ENCODE data around the gene GGCX.
"Not testable (repeated sequence)": the region's sequence is repeated elsewhere in the genome, so short reads cannot be mapped to it uniquely, and the experiment has no call there.

Gene GGCX

DNA sequence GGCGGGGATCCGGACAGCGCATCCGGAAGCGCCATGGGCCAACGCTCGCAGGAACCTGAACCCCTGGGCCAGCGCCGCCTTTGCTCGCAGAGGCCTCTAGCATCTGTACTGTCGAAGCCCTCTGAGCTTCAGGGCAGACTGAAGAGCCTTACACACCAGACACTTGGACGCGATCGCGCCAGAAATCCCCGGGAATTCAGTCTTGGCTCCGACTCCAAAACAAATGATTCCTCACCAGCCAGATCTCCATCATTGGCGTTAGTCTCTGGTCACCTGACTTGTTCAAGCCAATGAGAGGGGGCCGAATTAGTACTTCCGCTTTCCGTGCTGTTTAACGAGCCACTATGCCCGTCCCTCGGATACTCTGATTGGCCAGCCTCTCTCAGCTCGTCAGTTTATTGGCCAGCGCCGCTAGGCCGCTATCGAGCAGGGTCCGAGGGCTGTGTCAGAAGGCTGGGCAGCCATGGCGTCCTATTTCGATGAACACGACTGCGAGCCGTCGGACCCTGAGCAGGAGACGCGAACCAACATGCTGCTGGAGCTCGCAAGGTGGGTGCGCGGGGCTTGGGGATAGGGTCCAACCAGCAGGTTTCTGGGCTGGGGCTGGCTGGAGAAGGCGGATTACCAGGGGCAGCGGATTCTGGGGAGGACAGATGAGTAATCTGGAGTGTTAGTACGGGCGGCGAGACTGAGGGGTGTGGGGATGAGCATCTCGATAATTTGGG lies 34.2 kb upstream of the GGCX start, which contains the start of gene RNF181:
Gene RNF181, plus strand, starts transcription at position 445 of the 725 bp plus-strand sequence. Its CDS starts 19 bp downstream, at position 464.
- Histone ChIP-seq H3K9me2 (ENCODE audit: low read depth, low read length) (no peaks in the 10 kb centered on the region), H4K20me1 (ENCODE audit: insufficient read depth, low read length) (no peaks in the 10 kb centered on the region), H3F3A (ENCODE audit: insufficient read depth, low read length) (no peaks in the 10 kb centered on the region), H2AFZ (ENCODE audit: low read length) (0 out of 2 replicates have a peak within 1 kb of the TSS, but pooled peaks have one; percentile 26), H3K27me3 (ENCODE audit: insufficient read depth, low read length) (no peaks in the 10 kb centered on the region), H3K36me3 (ENCODE audit: insufficient read depth, low read length) (peaks cover 6% of the 10 kb centered on the region; the same call in 1 of the 2 replicates), H3K79me2 (ENCODE audit: insufficient read depth, low read length) (no peaks in the 10 kb centered on the region), H3K4me1 (ENCODE audit: insufficient read depth, low read length, severe bottlenecking) (peaks cover 18% of the 10 kb centered on the region), H3K9me3 (ENCODE audit: low read length) (no peaks in the 10 kb centered on the region), H3K27ac (ENCODE audit: low read depth, low read length, poor library complexity, severe bottlenecking) (peak within 1 kb of the TSS; percentile 27), H3K4me3 (ENCODE audit: low read depth, low read length, poor library complexity, severe bottlenecking) (peak within 1 kb of the TSS; percentile 86), H3K4me2 (ENCODE audit: low read length) (peak within 1 kb of the TSS; percentile 85), H3K9ac (ENCODE audit: low read length) (peak within 1 kb of the TSS; percentile 88)
- TF ChIP-seq, protein P1, sequence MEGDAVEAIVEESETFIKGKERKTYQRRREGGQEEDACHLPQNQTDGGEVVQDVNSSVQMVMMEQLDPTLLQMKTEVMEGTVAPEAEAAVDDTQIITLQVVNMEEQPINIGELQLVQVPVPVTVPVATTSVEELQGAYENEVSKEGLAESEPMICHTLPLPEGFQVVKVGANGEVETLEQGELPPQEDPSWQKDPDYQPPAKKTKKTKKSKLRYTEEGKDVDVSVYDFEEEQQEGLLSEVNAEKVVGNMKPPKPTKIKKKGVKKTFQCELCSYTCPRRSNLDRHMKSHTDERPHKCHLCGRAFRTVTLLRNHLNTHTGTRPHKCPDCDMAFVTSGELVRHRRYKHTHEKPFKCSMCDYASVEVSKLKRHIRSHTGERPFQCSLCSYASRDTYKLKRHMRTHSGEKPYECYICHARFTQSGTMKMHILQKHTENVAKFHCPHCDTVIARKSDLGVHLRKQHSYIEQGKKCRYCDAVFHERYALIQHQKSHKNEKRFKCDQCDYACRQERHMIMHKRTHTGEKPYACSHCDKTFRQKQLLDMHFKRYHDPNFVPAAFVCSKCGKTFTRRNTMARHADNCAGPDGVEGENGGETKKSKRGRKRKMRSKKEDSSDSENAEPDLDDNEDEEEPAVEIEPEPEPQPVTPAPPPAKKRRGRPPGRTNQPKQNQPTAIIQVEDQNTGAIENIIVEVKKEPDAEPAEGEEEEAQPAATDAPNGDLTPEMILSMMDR (IDR thresholded peaks at IDR 0.05; ENCODE audit: low read length), result no peak
- no peak for TF ChIP-seq EZH2 (IDR thresholded peaks at IDR 0.05; ENCODE audit: borderline replicate concordance, low read length)

DNA sequence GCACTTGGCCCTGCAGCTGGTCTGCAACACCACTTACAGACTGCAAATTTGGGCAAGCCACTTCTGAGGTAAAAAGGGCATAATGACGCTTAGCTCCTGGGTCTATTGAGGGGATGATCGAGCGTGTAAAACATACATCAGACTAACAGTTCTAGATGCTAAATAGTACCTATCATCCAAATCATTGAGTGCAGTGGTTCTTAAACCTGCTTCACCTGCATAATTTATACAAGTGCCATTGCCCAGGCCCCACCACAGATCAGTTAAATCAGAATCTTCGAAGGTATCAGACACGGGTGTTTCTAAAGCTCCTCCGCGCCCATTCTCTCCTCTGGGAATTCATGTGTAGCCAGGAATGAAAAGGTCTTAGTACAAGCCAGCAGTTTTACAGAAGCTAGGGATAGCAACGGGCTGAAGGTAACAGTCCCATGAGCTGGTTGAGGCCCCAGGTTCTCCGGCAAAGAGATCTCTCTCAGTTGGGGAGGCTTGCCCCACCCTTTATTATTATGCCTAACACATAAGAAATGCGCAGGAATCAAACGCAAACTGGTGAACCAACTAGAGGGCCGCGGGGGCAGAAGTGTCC lies 33.5 kb upstream of the GGCX start:
- H3K27ac ChIP-seq (ENCODE audit: low read depth, low read length, poor library complexity, severe bottlenecking), result peak overlapping the region; percentile 17
- H3K27me3 ChIP-seq (ENCODE audit: insufficient read depth, low read length), result no peaks in the 10 kb centered on the region
- H4K20me1 ChIP-seq (ENCODE audit: insufficient read depth, low read length), result no peaks in the 10 kb centered on the region
- H3F3A ChIP-seq (ENCODE audit: insufficient read depth, low read length), result no peaks in the 10 kb centered on the region
- peak overlapping the region; percentile 86 for H3K4me3 ChIP-seq (ENCODE audit: low read depth, low read length, poor library complexity, severe bottlenecking)
- H3K9me3 ChIP-seq (ENCODE audit: low read length), result no peaks in the 10 kb centered on the region
- H3K36me3 ChIP-seq (ENCODE audit: insufficient read depth, low read length), result peaks cover 6% of the 10 kb centered on the region; the same call in 1 of the 2 replicates
- H3K4me1 ChIP-seq (ENCODE audit: insufficient read depth, low read length, severe bottlenecking), result peaks cover 18% of the 10 kb centered on the region
- no peak for TF ChIP-seq EZH2 (IDR thresholded peaks at IDR 0.05; ENCODE audit: borderline replicate concordance, low read length)
- TF ChIP-seq, protein P1 (IDR thresholded peaks at IDR 0.05; ENCODE audit: low read length), result no peak
- H2AFZ ChIP-seq (ENCODE audit: low read length), result 0 out of 2 replicates have a peak overlapping the region, but pooled peaks have one; percentile 26
- peak overlapping the region; percentile 88 for H3K9ac ChIP-seq (ENCODE audit: low read length)
- H3K79me2 ChIP-seq (ENCODE audit: insufficient read depth, low read length), result no peaks in the 10 kb centered on the region
- no peaks in the 10 kb centered on the region for H3K9me2 ChIP-seq (ENCODE audit: low read depth, low read length)
- H3K4me2 ChIP-seq (ENCODE audit: low read length), result peak overlapping the region; percentile 85

DNA sequence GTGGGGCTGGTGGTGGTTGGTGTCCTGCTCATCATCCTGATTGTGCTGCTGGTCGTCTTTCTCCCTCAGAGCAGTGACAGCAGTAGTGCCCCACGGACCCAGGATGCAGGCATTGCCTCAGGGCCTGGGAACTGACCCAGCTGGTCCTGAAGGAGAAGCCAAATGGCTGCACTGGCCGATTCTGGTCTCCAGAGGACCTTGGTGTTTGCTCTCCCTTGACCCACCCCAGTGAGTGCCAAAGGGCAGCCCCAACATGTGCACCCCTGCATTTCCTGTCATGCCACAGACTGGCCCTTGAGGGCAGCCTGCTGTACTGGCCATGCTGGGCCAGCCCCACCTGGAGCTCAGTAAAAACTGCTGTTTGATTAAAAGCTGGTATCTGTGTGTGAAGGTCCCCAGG lies 31.7 kb upstream of the GGCX start:
- no peak overlapping the region for H3K9ac ChIP-seq (ENCODE audit: low read length)
- peaks cover 6% of the 10 kb centered on the region; the same call in 1 of the 2 replicates for H3K36me3 ChIP-seq (ENCODE audit: insufficient read depth, low read length)
- H3K4me3 ChIP-seq (ENCODE audit: low read depth, low read length, poor library complexity, severe bottlenecking), result no peak overlapping the region
- peaks cover 18% of the 10 kb centered on the region for H3K4me1 ChIP-seq (ENCODE audit: insufficient read depth, low read length, severe bottlenecking)
- no peak overlapping the region for H2AFZ ChIP-seq (ENCODE audit: low read length)
- H3K9me3 ChIP-seq (ENCODE audit: low read length), result no peaks in the 10 kb centered on the region
- H4K20me1 ChIP-seq (ENCODE audit: insufficient read depth, low read length), result no peaks in the 10 kb centered on the region
- H3F3A ChIP-seq (ENCODE audit: insufficient read depth, low read length), result no peaks in the 10 kb centered on the region
- no peak overlapping the region for H3K27ac ChIP-seq (ENCODE audit: low read depth, low read length, poor library complexity, severe bottlenecking)
- TF ChIP-seq, protein P1 (IDR thresholded peaks at IDR 0.05; ENCODE audit: low read length), result no peak
- no peak for TF ChIP-seq EZH2 (IDR thresholded peaks at IDR 0.05; ENCODE audit: borderline replicate concordance, low read length)
- no peaks in the 10 kb centered on the region for H3K27me3 ChIP-seq (ENCODE audit: insufficient read depth, low read length)
- no peaks in the 10 kb centered on the region for H3K79me2 ChIP-seq (ENCODE audit: insufficient read depth, low read length)
- H3K9me2 ChIP-seq (ENCODE audit: low read depth, low read length), result no peaks in the 10 kb centered on the region
- H3K4me2 ChIP-seq (ENCODE audit: low read length), result no peak overlapping the region

DNA sequence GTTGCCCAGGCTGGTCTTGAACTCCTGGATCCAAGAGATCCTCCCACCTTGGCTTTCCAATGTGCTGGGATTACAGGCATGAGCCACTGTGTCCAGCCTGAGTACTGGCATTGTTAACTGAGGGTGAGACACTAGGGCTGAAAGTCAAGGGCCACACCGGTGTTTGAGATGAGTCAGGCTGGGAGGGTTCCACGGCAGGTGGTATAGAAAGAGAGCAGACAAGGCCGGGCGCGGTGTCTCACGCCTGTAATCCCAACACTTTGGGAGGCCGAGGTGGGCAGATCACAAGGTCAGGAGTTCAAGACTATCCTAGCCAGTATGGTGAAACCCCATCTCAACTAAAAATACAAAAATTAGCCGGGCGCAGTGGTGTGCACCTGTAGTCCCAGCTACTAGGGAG lies 31.0 kb upstream of the GGCX start:
- H3K36me3 ChIP-seq (ENCODE audit: insufficient read depth, low read length); H3K4me3 ChIP-seq (ENCODE audit: low read depth, low read length, poor library complexity, severe bottlenecking); H4K20me1 ChIP-seq (ENCODE audit: insufficient read depth, low read length); H3K27ac ChIP-seq (ENCODE audit: low read depth, low read length, poor library complexity, severe bottlenecking); H3K9me3 ChIP-seq (ENCODE audit: low read length); H3K9ac ChIP-seq (ENCODE audit: low read length); H3K9me2 ChIP-seq (ENCODE audit: low read depth, low read length); H2AFZ ChIP-seq (ENCODE audit: low read length); H3K4me2 ChIP-seq (ENCODE audit: low read length); H3K79me2 ChIP-seq (ENCODE audit: insufficient read depth, low read length); H3K27me3 ChIP-seq (ENCODE audit: insufficient read depth, low read length); H3F3A ChIP-seq (ENCODE audit: insufficient read depth, low read length): not testable (repeated sequence)
- H3K4me1 ChIP-seq (ENCODE audit: insufficient read depth, low read length, severe bottlenecking), result peaks cover 18% of the 10 kb centered on the region
